PC-3 (cell line): Measurements from ENCODE around the gene SEMA4C.

Experiments used
- CTCF ChIP-seq: fragments of 300-600 bp; sonication (generic); conservative IDR thresholded peaks from 2 replicates; pipeline ENCODE4 v1.5.1; 2017; ENCODE audit warnings: antibody characterized with exemption, low read depth, mild to moderate bottlenecking, low read length
- EZH2 ChIP-seq: fragments of 300-600 bp; sonication (generic); IDR thresholded peaks from one replicate; pipeline ENCODE4 v1.6.1; 2017; ENCODE audit warnings: antibody characterized with exemption, mild to moderate bottlenecking, low read length; ENCODE audit not compliant: unreplicated experiment
- EZH2phosphoT487 ChIP-seq: fragments of 300-600 bp; sonication (generic); IDR thresholded peaks from 2 replicates; pipeline ENCODE4 v1.6.1; 2018; ENCODE audit warnings: mild to moderate bottlenecking, antibody characterized with exemption, low read length, borderline replicate concordance

- TF ChIP-seq CTCF (no peak), EZH2 (no peak), EZH2phosphoT487 (no peak)
Measured at GRCh38 chr2:96856776-96857666, 12.9 kb downstream of the SEMA4C start.
